Sigmoid colon (tissue), 4 donors: ENCODE measurements around the gene TSPEAR.

Experiments used
- EP300 ChIP-seq, 4 donors: sonication (generic); formaldehyde crosslinking; IDR thresholded peaks; one replicate each; pipeline ENCODE4 v1.6.1; 2017; ENCODE audit warnings: antibody characterized with exemption in 4 of 4
- POLR2A ChIP-seq, 2 donors: fragments of 450-650 bp; IDR thresholded peaks; one replicate each; pipeline ENCODE4 v1.6.1; 2016; ENCODE audit warnings: antibody characterized with exemption in 2 of 2, mild to moderate bottlenecking in 2 of 2, moderate library complexity in 2 of 2
- TF ChIP-seq, protein P1 (sequence below), 4 experiments: fragments of 450-650 bp in 3 of 4; fragments of 200-600 bp in 1 of 4; IDR thresholded peaks; one replicate each; pipeline ENCODE4 v1.5.1; 2016 to 2019; ENCODE audit warnings: antibody characterized with exemption in 4 of 4, mild to moderate bottlenecking in 3 of 4, moderate library complexity in 2 of 4

DNA sequence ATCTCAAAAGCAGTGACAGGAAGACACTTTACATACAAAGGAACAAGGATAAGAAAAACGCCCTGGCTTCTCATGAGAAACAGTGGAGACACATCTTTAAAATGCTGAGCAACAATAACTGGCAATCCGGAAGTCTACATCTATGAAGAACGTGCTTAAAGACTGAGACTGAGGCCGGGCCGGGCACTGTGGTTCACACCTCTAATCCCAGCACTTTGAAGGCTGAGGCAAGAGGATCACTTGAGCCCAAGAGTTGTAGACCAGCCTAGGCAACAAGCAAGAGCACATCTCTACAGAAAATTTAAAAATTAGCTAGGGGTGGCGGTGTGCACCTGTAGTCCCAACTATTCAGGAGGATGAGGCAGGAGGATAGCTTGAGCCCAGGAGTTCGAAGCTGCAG lies 27.3 kb downstream of the TSPEAR start:
- TF ChIP-seq, protein P1, sequence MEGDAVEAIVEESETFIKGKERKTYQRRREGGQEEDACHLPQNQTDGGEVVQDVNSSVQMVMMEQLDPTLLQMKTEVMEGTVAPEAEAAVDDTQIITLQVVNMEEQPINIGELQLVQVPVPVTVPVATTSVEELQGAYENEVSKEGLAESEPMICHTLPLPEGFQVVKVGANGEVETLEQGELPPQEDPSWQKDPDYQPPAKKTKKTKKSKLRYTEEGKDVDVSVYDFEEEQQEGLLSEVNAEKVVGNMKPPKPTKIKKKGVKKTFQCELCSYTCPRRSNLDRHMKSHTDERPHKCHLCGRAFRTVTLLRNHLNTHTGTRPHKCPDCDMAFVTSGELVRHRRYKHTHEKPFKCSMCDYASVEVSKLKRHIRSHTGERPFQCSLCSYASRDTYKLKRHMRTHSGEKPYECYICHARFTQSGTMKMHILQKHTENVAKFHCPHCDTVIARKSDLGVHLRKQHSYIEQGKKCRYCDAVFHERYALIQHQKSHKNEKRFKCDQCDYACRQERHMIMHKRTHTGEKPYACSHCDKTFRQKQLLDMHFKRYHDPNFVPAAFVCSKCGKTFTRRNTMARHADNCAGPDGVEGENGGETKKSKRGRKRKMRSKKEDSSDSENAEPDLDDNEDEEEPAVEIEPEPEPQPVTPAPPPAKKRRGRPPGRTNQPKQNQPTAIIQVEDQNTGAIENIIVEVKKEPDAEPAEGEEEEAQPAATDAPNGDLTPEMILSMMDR (IDR thresholded peaks at IDR 0.05): no peak
- TF ChIP-seq EP300 (IDR thresholded peaks at IDR 0.05): no peak
- TF ChIP-seq POLR2A (IDR thresholded peaks at IDR 0.05): no peak
